Measurements from ENCODE around the gene MUC2.

The MUC2 gene

GRCh38 chr11:1087961-1088926 is 13.6 kb downstream of the MUC2 start:
- no peaks in the 10 kb centered on the region for H3K36me3 Mint-ChIP-seq (ENCODE audit: low read depth)
- H3K27ac Mint-ChIP-seq, result no peak overlapping the region
- H3K4me3 Mint-ChIP-seq, result no peak overlapping the region
- no peaks in the 10 kb centered on the region for H3K4me1 Mint-ChIP-seq (ENCODE audit: low read depth)
- intact Hi-C loops (cut with micrococcal nuclease), result no loop called here
- H3K9me3 Mint-ChIP-seq, result peaks cover 10% of the 10 kb centered on the region
- peaks cover 5% of the 10 kb centered on the region for H3K27me3 Mint-ChIP-seq

- intact Hi-C loops (cut with micrococcal nuclease), result no loop called here
- no peak overlapping the region for H3K27ac Mint-ChIP-seq
- H3K27me3 Mint-ChIP-seq, result peaks cover 2% of the 10 kb centered on the region
- H3K9me3 Mint-ChIP-seq, result peaks cover 10% of the 10 kb centered on the region
- no peaks in the 10 kb centered on the region for H3K4me1 Mint-ChIP-seq (ENCODE audit: low read depth)
- H3K4me3 Mint-ChIP-seq, result no peak overlapping the region
- no peaks in the 10 kb centered on the region for H3K36me3 Mint-ChIP-seq (ENCODE audit: low read depth)
These were observed 14.5 kb downstream of the MUC2 start for GRCh38 chr11:1088927-1089737.

DNA sequence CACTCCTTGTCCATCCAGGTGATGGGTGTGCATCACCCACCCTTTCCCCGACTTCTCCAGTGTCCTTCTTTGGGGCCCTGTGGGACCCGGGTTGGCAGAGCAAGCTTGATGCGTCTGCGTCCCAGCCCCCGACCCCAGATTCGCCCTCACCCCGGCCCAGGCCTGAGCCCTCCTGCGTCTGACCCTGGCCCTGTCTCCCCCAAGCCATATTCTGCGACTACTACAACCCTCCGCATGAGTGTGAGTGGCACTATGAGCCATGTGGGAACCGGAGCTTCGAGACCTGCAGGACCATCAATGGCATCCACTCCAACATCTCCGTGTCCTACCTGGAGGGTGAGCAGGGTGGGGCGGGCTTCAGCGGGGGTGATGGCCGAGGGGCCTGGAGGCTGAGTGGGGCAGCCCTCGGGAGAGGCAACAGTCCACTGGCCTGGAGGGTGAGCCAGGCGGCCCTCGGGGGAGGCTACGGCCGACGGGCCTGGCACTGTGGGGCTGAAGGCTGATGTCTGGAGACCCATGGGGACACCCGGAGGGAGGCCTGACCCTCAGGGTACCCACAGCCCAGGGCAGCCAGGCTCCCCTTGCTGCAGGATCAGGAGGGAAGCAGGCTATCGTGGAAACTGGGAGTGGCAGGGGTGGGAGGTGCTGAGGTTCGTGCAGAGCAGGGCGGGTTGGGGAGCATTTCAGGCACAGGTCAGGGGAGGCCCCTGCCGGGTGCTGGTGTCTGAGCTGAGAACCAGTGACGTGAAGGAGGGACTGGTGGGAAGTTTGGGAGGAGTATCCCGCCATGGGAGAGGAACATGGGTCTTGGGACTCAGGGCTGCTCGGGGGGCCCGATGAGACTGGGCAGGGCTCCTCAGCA is 15.3 kb downstream of the MUC2 start:
- H3K9me3 Mint-ChIP-seq, result peaks cover 14% of the 10 kb centered on the region
- H3K36me3 Mint-ChIP-seq (ENCODE audit: low read depth), result no peaks in the 10 kb centered on the region
- H3K27ac Mint-ChIP-seq, result no peak overlapping the region
- intact Hi-C loops (cut with micrococcal nuclease), result no loop called here
- no peaks in the 10 kb centered on the region for H3K4me1 Mint-ChIP-seq (ENCODE audit: low read depth)
- H3K27me3 Mint-ChIP-seq, result peaks cover 2% of the 10 kb centered on the region
- H3K4me3 Mint-ChIP-seq, result no peak overlapping the region

DNA sequence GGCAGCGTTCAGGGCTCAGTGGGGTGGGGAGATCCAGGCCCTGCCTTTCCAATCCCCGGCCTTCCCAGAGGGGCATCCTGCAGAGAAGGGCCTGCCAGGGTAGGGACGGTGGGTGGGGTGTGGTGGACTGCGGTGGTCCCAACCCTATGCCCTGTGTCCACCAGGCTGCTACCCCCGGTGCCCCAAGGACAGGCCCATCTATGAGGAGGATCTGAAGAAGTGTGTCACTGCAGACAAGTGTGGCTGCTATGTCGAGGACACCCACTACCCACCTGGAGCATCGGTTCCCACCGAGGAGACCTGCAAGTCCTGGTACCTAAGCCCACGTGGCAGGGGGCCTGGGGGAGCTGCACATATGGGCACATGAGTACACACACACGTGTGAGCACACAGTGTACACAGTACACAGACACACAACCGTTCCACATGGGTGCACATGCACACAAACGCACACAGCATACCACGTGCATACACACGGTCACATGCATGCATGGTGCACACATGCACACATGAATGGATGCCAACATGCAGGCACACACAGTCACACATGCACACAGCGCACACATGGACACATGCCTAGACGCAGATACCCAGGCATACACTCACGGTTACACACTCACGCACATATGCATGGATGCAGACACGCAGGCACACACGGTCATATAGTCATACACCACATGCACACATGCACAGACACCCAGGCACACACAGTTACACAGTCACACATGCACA is 16.1 kb downstream of the MUC2 start:
- Mint-ChIP-seq H3K27me3 (peaks cover 2% of the 10 kb centered on the region), H3K4me1 (ENCODE audit: low read depth) (no peaks in the 10 kb centered on the region), H3K36me3 (ENCODE audit: low read depth) (no peaks in the 10 kb centered on the region), H3K9me3 (peaks cover 22% of the 10 kb centered on the region), H3K4me3 (no peak overlapping the region), H3K27ac (no peak overlapping the region)
- intact Hi-C loops (cut with micrococcal nuclease), result no loop called here

DNA sequence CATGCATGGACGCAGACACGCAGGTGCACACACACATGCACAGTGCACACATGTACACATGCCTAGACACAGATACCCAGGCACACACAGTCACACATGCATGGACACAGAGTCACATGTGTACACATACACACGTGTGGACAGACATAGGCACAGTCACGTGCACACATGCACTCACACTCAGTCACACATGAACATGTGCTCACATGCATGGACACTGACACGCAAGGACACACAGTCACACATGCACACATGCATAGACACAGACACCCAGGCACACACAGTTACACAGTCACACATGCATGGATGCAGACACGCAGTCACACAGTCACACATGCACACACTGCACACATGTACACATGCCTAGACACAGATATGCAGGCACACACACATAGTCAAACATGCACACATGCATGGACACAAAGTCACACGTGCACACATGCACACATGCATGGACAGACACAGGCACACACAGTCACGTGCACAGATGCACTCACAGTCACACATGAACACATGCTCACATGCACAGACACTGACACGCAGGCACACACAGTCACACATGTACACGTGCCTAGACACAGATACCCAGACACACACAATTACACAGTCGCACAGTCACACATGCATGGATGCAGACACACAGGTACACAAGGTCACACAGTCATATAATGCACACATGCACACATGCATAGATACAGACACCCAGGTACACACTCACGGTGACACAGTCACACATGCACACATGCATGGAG is 16.8 kb downstream of the MUC2 start:
- H3K27me3 Mint-ChIP-seq, result peaks cover under 1% of the 10 kb centered on the region
- no peaks in the 10 kb centered on the region for H3K36me3 Mint-ChIP-seq (ENCODE audit: low read depth)
- peaks cover 28% of the 10 kb centered on the region for H3K9me3 Mint-ChIP-seq
- H3K27ac Mint-ChIP-seq, result no peak overlapping the region
- H3K4me3 Mint-ChIP-seq, result no peak overlapping the region
- no peaks in the 10 kb centered on the region for H3K4me1 Mint-ChIP-seq (ENCODE audit: low read depth)
- intact Hi-C loops (cut with micrococcal nuclease), result no loop called here

GRCh38 chr11:1092145-1092670 is 17.5 kb downstream of the MUC2 start:
- no peaks in the 10 kb centered on the region for H3K4me1 Mint-ChIP-seq (ENCODE audit: low read depth)
- intact Hi-C loops (cut with micrococcal nuclease), result no loop called here
- H3K9me3 Mint-ChIP-seq, result peaks cover 28% of the 10 kb centered on the region
- H3K27ac Mint-ChIP-seq, result no peak overlapping the region
- H3K27me3 Mint-ChIP-seq, result no peaks in the 10 kb centered on the region
- no peaks in the 10 kb centered on the region for H3K36me3 Mint-ChIP-seq (ENCODE audit: low read depth)
- no peak overlapping the region for H3K4me3 Mint-ChIP-seq

GRCh38 chr11:1092919-1093318 is 18.2 kb downstream of the MUC2 start:
- Mint-ChIP-seq H3K27ac (no peak overlapping the region), H3K36me3 (ENCODE audit: low read depth) (no peaks in the 10 kb centered on the region), H3K4me3 (no peak overlapping the region), H3K9me3 (peaks cover 28% of the 10 kb centered on the region), H3K27me3 (no peaks in the 10 kb centered on the region), H3K4me1 (ENCODE audit: low read depth) (no peaks in the 10 kb centered on the region)
- intact Hi-C loops (cut with micrococcal nuclease), result no loop called here

DNA sequence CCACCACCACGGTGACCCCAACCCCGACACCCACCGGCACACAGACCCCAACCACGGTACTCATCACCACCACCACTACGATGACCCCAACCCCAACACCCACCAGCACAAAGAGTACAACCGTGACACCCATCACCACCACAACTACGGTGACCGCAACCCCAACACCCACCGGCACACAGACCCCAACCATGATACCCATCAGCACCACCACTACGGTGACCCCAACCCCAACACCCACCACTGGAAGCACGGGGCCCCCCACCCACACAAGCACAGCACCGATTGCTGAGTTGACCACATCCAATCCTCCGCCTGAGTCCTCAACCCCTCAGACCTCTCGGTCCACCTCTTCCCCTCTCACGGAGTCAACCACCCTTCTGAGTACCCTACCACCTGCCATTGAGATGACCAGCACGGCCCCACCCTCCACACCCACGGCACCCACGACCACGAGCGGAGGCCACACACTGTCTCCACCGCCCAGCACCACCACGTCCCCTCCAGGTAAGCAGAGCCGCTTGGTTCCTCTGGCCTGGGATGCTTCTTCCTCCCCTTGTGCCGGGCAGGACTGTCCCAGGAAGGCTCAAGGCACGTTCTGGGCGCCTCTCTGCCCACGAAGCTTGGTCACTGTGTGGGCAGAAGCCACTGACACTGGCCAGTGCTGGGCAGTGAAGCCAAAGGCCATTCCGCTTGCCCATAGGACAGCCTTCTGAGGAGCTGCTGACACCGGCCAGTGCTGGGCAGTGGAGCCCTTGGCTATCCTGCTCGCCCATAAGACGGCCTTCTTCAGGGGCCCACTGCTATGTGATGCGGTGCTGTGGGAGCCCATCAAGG is 25.1 kb downstream of the MUC2 start:
- peaks cover 29% of the 10 kb centered on the region for H3K9me3 Mint-ChIP-seq
- no peak overlapping the region for H3K27ac Mint-ChIP-seq
- H3K36me3 Mint-ChIP-seq (ENCODE audit: low read depth), result no peaks in the 10 kb centered on the region
- H3K4me1 Mint-ChIP-seq (ENCODE audit: low read depth), result no peaks in the 10 kb centered on the region
- no peak overlapping the region for H3K4me3 Mint-ChIP-seq
- H3K27me3 Mint-ChIP-seq, result no peaks in the 10 kb centered on the region
- intact Hi-C loops (cut with micrococcal nuclease), result no loop called here

DNA sequence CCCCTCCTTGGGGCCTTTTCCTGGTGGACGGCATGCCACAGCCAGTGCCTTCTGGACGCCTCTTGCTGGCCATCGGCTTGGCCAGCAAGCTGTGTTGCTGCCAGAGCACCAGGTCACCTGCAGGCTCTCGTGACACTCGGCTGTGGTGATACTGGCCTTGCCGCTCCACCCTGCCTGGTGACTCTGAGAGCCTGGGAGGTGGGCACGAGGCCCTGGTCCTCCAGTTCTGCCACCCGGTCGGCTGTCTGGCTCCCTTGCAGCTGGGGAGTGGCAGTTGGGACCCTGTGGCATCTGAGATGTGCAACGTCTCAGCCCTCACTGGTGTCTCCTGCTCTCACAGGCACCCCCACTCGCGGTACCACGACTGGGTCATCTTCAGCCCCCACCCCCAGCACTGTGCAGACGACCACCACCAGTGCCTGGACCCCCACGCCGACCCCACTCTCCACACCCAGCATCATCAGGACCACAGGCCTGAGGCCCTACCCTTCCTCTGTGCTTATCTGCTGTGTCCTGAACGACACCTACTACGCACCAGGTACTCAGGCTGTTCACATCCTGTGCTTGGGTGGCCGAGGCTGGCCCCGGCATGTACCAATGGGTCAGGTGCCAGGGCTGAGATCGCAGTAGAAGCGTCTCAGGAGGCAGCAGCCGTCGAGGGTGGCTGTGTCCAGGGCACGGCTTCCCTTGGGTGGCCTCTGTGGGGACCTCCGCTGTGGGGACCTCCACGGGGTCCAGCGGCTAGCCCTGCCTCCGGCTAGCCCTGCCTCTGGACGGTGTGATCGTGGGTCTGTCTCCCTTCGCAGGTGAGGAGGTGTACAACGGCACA is 26.0 kb downstream of the MUC2 start:
- Mint-ChIP-seq H3K9me3 (peaks cover 20% of the 10 kb centered on the region), H3K4me3 (no peak overlapping the region), H3K36me3 (ENCODE audit: low read depth) (no peaks in the 10 kb centered on the region), H3K4me1 (ENCODE audit: low read depth) (no peaks in the 10 kb centered on the region), H3K27ac (no peak overlapping the region), H3K27me3 (no peaks in the 10 kb centered on the region)
- intact Hi-C loops (cut with micrococcal nuclease), result no loop called here

DNA sequence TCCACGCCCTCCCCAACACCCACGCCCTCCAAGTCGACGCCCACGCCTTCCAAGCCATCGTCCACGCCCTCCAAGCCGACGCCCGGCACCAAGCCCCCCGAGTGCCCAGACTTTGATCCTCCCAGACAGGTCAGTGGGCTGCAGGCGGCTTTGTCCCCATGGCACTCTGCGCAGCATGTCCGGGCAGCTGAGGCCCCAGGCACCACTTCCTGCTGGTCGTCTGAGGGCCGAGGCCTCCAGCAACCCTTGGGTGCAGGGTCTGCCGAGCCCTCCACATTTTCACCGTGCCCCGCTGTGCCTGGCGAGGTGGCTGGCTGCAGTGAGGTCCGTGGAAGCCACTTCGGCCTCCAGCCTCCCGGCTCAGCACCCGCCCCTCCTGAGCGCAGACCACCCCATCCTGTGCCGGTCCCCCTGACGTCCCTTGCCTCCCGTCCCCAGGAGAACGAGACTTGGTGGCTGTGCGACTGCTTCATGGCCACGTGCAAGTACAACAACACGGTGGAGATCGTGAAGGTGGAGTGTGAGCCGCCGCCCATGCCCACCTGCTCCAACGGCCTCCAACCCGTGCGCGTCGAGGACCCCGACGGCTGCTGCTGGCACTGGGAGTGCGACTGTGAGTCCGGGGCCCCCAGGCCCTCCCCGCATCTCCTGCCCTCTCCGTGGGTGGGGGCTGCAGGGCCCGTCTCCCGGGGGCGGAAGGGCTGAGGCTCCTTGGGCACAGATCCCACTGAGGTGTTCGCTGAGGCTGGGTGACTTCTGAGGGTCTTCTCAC is 26.8 kb downstream of the MUC2 start:
- H3K9me3 Mint-ChIP-seq, result peaks cover 12% of the 10 kb centered on the region
- no peaks in the 10 kb centered on the region for H3K36me3 Mint-ChIP-seq (ENCODE audit: low read depth)
- no peak overlapping the region for H3K27ac Mint-ChIP-seq
- H3K4me1 Mint-ChIP-seq (ENCODE audit: low read depth), result no peaks in the 10 kb centered on the region
- H3K27me3 Mint-ChIP-seq, result no peaks in the 10 kb centered on the region
- intact Hi-C loops (cut with micrococcal nuclease), result no loop called here
- no peak overlapping the region for H3K4me3 Mint-ChIP-seq
